22Rv1 (cell line): ENCODE data around the gene RASL11A.

ENCODE experiments used
- H3K27ac ChIP-seq: fragments of 450-650 bp; 2 replicates; pipeline ENCODE4 v1.5.1; 2017
- ZFX ChIP-seq: fragments of 450-650 bp; IDR thresholded peaks from 2 replicates; pipeline ENCODE4 v1.6.1; 2017; ENCODE audit warnings: antibody characterized with exemption, borderline replicate concordance
- TF ChIP-seq, protein P1 (sequence below): fragments of 450-650 bp; IDR thresholded peaks from 2 replicates; pipeline ENCODE4 v1.5.1; 2017; ENCODE audit warnings: mild to moderate bottlenecking

The RASL11A gene

DNA sequence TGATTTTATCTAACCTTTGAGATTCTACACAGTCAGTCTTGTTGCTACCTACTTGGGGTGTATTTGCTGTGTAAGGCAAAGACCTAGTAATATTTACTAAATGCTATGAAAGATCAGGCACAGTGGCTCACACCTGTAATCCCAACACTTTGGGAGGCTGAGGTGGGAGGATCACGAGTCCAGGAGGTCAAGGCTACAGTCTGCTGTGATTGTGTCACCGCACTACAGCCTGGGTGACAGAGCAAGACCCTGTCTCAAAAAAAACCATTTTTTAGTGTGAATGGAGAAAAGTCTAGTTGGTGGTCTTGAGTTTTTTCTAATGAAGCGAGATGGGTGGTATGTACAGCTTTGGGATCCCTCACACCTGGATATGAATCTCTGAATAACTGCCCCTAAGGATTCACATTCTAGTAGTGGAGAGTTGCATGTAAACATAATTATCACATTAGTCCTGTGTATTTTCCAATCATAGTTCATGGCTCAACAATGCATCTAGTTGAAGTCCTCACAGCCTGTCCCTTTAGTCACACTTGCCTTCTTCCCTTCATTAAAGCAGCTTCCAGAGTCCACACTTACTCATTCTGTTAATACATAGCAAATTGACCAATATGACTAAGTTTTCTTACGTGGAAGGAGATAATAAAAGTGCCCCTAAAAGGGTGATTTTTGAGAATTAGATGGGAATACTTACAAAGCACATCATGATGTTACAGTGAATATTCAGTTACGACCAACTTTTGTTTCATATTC is 11.8 kb upstream of the RASL11A start:
- TF ChIP-seq ZFX = no peak
- TF ChIP-seq, protein P1, sequence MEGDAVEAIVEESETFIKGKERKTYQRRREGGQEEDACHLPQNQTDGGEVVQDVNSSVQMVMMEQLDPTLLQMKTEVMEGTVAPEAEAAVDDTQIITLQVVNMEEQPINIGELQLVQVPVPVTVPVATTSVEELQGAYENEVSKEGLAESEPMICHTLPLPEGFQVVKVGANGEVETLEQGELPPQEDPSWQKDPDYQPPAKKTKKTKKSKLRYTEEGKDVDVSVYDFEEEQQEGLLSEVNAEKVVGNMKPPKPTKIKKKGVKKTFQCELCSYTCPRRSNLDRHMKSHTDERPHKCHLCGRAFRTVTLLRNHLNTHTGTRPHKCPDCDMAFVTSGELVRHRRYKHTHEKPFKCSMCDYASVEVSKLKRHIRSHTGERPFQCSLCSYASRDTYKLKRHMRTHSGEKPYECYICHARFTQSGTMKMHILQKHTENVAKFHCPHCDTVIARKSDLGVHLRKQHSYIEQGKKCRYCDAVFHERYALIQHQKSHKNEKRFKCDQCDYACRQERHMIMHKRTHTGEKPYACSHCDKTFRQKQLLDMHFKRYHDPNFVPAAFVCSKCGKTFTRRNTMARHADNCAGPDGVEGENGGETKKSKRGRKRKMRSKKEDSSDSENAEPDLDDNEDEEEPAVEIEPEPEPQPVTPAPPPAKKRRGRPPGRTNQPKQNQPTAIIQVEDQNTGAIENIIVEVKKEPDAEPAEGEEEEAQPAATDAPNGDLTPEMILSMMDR = no peak
- H3K27ac ChIP-seq = no peak overlapping the region

DNA sequence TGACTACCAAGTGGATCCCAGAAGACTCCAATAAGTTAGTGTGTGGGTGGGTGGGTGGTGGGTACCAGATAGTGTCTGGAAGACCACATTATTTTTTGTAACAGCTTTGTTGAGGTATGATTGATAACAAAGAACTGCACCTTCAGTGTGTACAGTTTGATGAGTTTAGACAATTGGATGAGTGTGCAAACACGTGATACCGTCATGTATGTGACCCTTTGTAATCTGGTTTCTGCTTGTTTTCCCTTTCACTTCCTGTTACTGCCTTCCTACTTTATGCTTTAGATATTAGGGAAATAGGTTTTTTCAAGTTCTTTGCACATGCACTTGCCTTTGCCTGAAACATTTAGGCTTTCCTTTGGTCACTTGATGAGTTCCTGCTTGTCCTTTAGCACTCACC is 10.8 kb upstream of the RASL11A start:
- H3K27ac ChIP-seq = peak overlapping the region; percentile 25; the same call in 1 of the 2 replicates
- TF ChIP-seq, protein P1 = no peak
- TF ChIP-seq ZFX = no peak

DNA sequence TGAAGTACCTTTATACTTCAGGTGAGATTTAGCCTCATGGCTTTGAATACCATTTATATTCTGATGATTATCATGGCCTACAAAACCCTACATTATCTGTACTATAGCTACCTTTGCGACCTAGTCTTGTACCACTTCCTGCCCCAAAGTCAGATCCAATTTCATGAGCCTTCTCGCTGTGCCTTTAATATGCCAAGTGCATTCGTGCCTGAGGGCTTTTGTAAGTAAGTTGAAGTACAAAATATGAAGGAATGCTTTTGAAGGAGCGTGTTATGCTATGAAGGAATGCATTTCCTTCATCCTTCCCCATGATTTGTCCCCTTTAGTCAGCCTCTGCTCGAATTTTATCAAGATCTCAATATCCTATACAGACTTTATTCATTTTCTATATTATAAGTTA is 9.2 kb upstream of the RASL11A start:
- TF ChIP-seq, protein P1 = no peak
- TF ChIP-seq ZFX = no peak

DNA sequence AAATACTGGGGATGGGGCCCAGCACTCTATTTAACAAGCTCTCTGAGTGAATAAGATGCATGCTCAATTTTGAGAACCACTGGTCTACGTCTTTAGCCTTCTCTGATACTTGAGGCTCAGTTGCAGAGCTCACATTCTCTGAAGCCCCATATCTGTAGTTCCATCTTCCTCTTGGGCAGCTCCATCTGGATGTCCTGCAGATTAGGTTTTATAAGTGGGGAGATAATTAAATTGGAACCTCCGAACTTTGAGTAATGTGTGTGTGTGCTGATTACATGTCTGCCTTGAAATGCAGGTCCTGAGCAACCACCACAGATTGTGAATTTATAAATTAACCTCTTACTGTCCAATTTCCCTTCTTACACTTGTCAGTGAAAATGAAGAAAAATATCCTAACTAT is 7.2 kb upstream of the RASL11A start:
- no peak overlapping the region for H3K27ac ChIP-seq
- TF ChIP-seq ZFX = no peak
- TF ChIP-seq, protein P1 = no peak

More for the DNA sequence above, 9.2 kb upstream of the RASL11A start:
- 0 out of 2 replicates have a peak overlapping the region, but pooled peaks have one; percentile 25 for H3K27ac ChIP-seq

DNA sequence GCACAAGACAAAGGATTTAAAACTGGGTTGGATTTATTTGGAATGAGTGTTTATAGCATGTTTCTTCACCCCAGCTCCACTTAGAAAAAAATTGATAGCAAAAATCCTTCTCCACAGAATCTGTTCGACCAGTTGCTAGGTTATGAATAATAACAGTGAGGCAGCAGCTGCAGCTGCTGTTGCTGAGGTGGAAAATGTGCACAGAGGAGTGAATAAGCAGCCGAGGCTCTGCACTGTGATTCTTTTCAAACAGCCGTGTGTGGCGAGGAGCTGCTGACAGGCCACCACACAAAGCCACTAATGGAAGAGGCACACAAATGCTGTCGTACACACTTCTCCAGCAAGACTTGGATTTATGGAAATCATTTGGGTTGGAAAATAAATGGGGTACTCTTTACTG is 6.4 kb upstream of the RASL11A start:
- TF ChIP-seq, protein P1 = no peak
- no peak for TF ChIP-seq ZFX
- H3K27ac ChIP-seq = no peak overlapping the region

DNA sequence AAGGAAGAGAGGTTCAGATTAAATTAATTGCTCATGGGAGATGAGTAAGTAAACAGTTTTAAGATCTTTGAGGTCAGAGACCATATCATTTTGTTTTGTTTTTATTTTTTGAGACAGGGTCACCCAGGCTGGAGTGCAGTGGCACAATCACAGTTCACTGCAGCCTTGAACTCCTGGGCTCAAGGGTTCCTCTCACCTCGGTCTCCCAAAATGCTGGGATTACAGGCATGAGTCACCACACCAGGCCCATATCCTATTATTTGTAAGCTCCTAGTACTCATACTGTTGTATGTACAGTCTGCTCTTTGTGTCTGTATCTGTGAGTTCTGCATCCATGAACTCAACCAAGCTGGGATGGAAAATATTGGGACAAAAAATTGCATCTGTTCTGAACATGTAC is 6.0 kb upstream of the RASL11A start:
- no peak overlapping the region for H3K27ac ChIP-seq
- TF ChIP-seq ZFX = no peak
- TF ChIP-seq, protein P1 = no peak

DNA sequence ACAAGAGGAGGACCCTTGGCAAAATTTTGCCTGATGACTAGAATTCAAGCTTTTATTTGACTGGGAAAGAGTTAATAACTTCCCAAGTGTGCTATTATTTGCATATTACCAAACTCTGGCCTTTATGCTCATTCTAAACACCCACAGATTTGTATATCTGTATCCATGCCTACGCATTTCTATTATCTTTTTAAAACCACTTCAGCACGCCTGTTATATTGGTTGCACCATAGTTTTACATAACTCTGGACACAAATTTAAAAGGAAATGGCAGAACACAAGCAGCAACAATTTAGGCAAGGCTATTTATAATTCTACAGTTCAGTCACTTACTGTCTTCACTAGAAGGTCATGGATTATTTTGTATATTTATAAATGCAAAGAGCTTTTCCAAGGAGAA is 3.7 kb upstream of the RASL11A start:
- H3K27ac ChIP-seq = no peak overlapping the region

More for the DNA sequence above, 3.7 kb upstream of the RASL11A start:
- TF ChIP-seq ZFX = no peak
- TF ChIP-seq, protein P1 = no peak
